H9 (cell line): Measurements from ENCODE around the gene MRPL1. TPM values are rescaled to one million over a fixed set of nuclear protein-coding genes. Genes with fewer than 3 reads are reported as not detected.

Experiments
- DNase-seq: peaks from one replicate; pipeline ENCODE4 v3.0.0-alpha.2; 2017
- H2AFZ ChIP-seq: one replicate; pipeline ENCODE4 v1.6.1; 2013; ENCODE audit warnings: mild to moderate bottlenecking, low read length, control low read depth, moderate library complexity
- H2AK5ac ChIP-seq: 2 replicates; pipeline ENCODE4 v1.6.1; 2013; ENCODE audit warnings: low read length, control low read depth, mixed read lengths; ENCODE audit not compliant: insufficient read length
- H2BK120ac ChIP-seq: one replicate; pipeline ENCODE4 v1.6.1; 2013; ENCODE audit warnings: low read depth, mild to moderate bottlenecking, low read length, control low read depth, inconsistent platforms; ENCODE audit not compliant: poor library complexity, severe bottlenecking
- H2BK12ac ChIP-seq: 2 replicates; pipeline ENCODE4 v1.6.1; 2013; ENCODE audit warnings: low read length, control low read depth, mixed read lengths, low read depth; ENCODE audit not compliant: insufficient read length
- H2BK15ac ChIP-seq: 2 replicates; pipeline ENCODE4 v1.6.1; 2013; ENCODE audit warnings: low read depth, low read length, control low read depth
- H2BK20ac ChIP-seq: one replicate; pipeline ENCODE4 v1.6.1; 2013; ENCODE audit warnings: low read depth, mild to moderate bottlenecking, low read length, control low read depth, inconsistent platforms; ENCODE audit not compliant: poor library complexity, severe bottlenecking
- H2BK5ac ChIP-seq: 2 replicates; pipeline ENCODE4 v1.6.1; 2013; ENCODE audit warnings: low read length, control low read depth, mixed read lengths; ENCODE audit not compliant: insufficient read length
- H3K14ac ChIP-seq: 2 replicates; pipeline ENCODE4 v1.6.1; 2013; ENCODE audit warnings: low read length, control low read depth; ENCODE audit not compliant: insufficient read depth
- H3K18ac ChIP-seq: 2 replicates; pipeline ENCODE4 v1.6.1; 2013; ENCODE audit warnings: low read depth, mild to moderate bottlenecking, mixed read lengths, low read length, control low read depth; ENCODE audit not compliant: insufficient read length
- H3K23ac ChIP-seq: 2 replicates; pipeline ENCODE4 v1.6.1; 2013; ENCODE audit warnings: low read length, control low read depth, mixed read lengths, low read depth; ENCODE audit not compliant: insufficient read length
- H3K23me2 ChIP-seq: 2 replicates; pipeline ENCODE4 v1.6.1; 2013; ENCODE audit warnings: low read depth, mild to moderate bottlenecking, mixed read lengths, low read length, control low read depth; ENCODE audit not compliant: insufficient read length, poor library complexity, severe bottlenecking
- H3K27ac ChIP-seq: 2 replicates; pipeline ENCODE4 v1.5.1; 2013; ENCODE audit warnings: low read length, control low read depth, mixed read lengths, low read depth; ENCODE audit not compliant: insufficient read length
- H3K27me3 ChIP-seq: 2 replicates; pipeline ENCODE4 v1.6.1; 2013; ENCODE audit warnings: low read length, control low read depth, inconsistent platforms; ENCODE audit not compliant: insufficient read depth
- H3K4ac ChIP-seq: 2 replicates; pipeline ENCODE4 v1.6.1; 2013; ENCODE audit warnings: low read depth, mild to moderate bottlenecking, control low read depth, inconsistent platforms, low read length, moderate library complexity
- H3K4me1 ChIP-seq: 2 replicates; pipeline ENCODE4 v1.6.1; 2013; ENCODE audit warnings: low read length, control low read depth, inconsistent platforms; ENCODE audit not compliant: insufficient read depth
- H3K4me2 ChIP-seq: 2 replicates; pipeline ENCODE4 v1.6.1; 2013; ENCODE audit warnings: low read length, control low read depth, mixed read lengths; ENCODE audit not compliant: insufficient read length, insufficient read depth
- H3K56ac ChIP-seq: 2 replicates; pipeline ENCODE4 v1.6.1; 2013; ENCODE audit warnings: low read depth, mild to moderate bottlenecking, mixed read lengths, low read length, control low read depth; ENCODE audit not compliant: insufficient read length
- H3K79me1 ChIP-seq: 2 replicates; pipeline ENCODE4 v1.6.1; 2013; ENCODE audit warnings: low read depth, mild to moderate bottlenecking, moderate library complexity, low read length, control low read depth, inconsistent platforms; ENCODE audit not compliant: insufficient read depth, poor library complexity, severe bottlenecking
- H3K79me2 ChIP-seq: 2 replicates; pipeline ENCODE4 v1.6.1; 2013; ENCODE audit warnings: low read length, control low read depth, inconsistent platforms; ENCODE audit not compliant: insufficient read depth
- H3K9ac ChIP-seq: 2 replicates; pipeline ENCODE4 v1.6.1; 2013; ENCODE audit warnings: low read length, control low read depth, mixed read lengths; ENCODE audit not compliant: insufficient read length; ENCODE audit errors: extremely low read depth
- H3K9me3 ChIP-seq: one replicate; pipeline ENCODE4 v1.6.1; 2013; ENCODE audit warnings: low read depth, low read length, inconsistent platforms; ENCODE audit not compliant: control insufficient read depth
- H3T11ph ChIP-seq: one replicate; pipeline ENCODE4 v1.6.1; 2013; ENCODE audit warnings: mild to moderate bottlenecking, low read length, control low read depth, inconsistent platforms
- H4K20me1 ChIP-seq: one replicate; pipeline ENCODE4 v1.6.1; 2013; ENCODE audit not compliant: control insufficient read depth, insufficient read length, insufficient read depth
- H4K5ac ChIP-seq: 2 replicates; pipeline ENCODE4 v1.6.1; 2013; ENCODE audit warnings: low read depth, mild to moderate bottlenecking, mixed read lengths, low read length, control low read depth; ENCODE audit not compliant: insufficient read length
- H4K8ac ChIP-seq: replicated peaks from 2 replicates; pipeline ENCODE4 v1.6.1; 2013; ENCODE audit warnings: low read length, control low read depth, mixed read lengths, low read depth; ENCODE audit not compliant: insufficient read length
- H4K91ac ChIP-seq: 2 replicates; pipeline ENCODE4 v1.6.1; 2013; ENCODE audit warnings: low read depth, mild to moderate bottlenecking, moderate library complexity, mixed read lengths, low read length, control low read depth; ENCODE audit not compliant: insufficient read length
- H3K27ac Mint-ChIP-seq, 3 experiments: 2 replicates in 2 of 3; 3 replicates in 1 of 3; pipeline ENCODE4 v1.8.0; 2020 to 2021; ENCODE audit warnings: mixed read lengths in 3 of 3, mild to moderate bottlenecking in 1 of 3, moderate library complexity in 1 of 3
- H3K27me3 Mint-ChIP-seq: 2 replicates; pipeline ENCODE4 v1.8.0; 2021; ENCODE audit warnings: low read depth, mild to moderate bottlenecking, moderate library complexity, mixed read lengths
- H3K36me3 Mint-ChIP-seq, 3 experiments: 2 replicates in 2 of 3; 3 replicates in 1 of 3; pipeline ENCODE4 v1.8.0; 2020 to 2021; ENCODE audit warnings: low read depth in 3 of 3, mixed read lengths in 3 of 3; ENCODE audit not compliant: insufficient read depth in 1 of 3
- H3K4me1 Mint-ChIP-seq, 2 experiments: 2 replicates each; pipeline ENCODE4 v1.8.0; 2020; ENCODE audit warnings: mixed read lengths in 2 of 2
- H3K4me3 Mint-ChIP-seq, 2 experiments: 2 replicates in 1 of 2; 3 replicates in 1 of 2; pipeline ENCODE4 v1.8.0; 2020 to 2021; ENCODE audit warnings: mild to moderate bottlenecking in 2 of 2, mixed read lengths in 2 of 2, moderate library complexity in 1 of 2
- H3K9me3 Mint-ChIP-seq, 2 experiments: 2 replicates in 1 of 2; 3 replicates in 1 of 2; pipeline ENCODE4 v1.8.0; 2020; ENCODE audit warnings: mild to moderate bottlenecking in 2 of 2, mixed read lengths in 2 of 2, moderate library complexity in 1 of 2
- CTCF ChIP-seq: fragments of 200-600 bp; sonication (generic); conservative IDR thresholded peaks from 3 replicates; pipeline ENCODE4 v1.8.0; 2021; ENCODE audit warnings: antibody characterized with exemption, mild to moderate bottlenecking
- WGBS: extraction: QIAGEN DNeasy Blood & Tissue Kit; methylation state at CpG from one replicate; pipeline ENCODE4 v1.1.7; 2013; ENCODE audit warnings: missing lambda C conversion rate, low lambda C conversion rate, mixed read lengths; ENCODE audit not compliant: insufficient read length; ENCODE audit errors: extremely low coverage; 5-methylcytosine and 5-hydroxymethylcytosine counted together
- total RNA-seq: library from RNA; stranded (reverse); gene quantifications from 2 replicates; pipeline ENCODE4 v1.2.1, GENCODE V29; 2021

The MRPL1 gene
- total RNA-seq, 1 experiment from 2014 or later = 39.0 TPM

DNA sequence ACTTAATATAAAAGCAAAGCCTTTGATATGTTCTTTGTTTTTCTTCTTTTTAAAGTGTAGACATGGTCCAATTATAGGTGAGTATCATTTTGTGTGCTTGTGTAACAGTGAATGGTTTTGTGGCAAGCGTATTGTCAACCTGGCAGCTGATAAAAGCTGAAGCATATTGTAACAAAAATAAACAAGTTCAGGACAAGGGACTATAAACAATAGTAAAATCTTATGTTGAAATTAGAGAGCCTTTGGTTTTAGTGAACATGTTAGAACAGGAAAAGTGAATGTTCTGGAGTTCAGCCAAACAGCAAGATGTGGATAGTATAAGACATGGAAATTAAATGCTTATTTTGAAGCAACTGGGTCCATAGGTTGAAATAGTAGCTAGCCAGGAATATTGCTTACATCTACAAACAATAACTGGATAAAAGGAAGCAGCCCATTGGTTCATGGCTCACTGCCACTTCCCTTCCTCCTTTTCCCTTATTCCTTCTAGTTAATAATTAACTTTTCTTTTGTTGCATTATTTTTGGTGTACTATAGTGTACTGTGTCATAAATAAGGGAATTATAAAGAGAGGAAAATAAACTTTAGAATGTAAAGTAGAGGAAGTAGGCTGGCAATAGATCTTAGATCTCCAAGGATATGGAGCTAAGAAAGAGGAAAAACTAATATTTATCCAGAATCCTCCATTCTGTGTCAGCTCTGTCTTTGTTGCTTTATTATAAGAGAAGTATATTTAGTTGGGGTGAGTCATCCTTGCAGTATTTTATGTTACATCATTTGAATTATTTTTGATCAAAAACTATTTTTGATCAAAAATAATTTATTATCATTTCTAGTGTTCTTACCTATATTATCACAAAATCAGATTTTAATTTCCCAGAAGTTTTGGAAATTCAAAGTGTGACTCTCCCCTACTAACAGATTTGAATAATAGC is 65.6 kb downstream of the MRPL1 start:
- DNase-seq = no peak

More for the DNA sequence above, 65.6 kb downstream of the MRPL1 start:
- no peak for TF ChIP-seq CTCF
- no peak overlapping the region for H3K27ac ChIP-seq
- H3K9ac ChIP-seq = no peak overlapping the region
- Mint-ChIP-seq H3K9me3 (peaks cover 2 to 3% of the 10 kb centered on the region in 2 experiments; a peak in 1 of 5 replicates), H3K4me1 (peaks cover 0 to 4% of the 10 kb centered on the region in 2 experiments; a peak in 1 of 4 replicates), H3K4me3 (no peak overlapping the region), H3K27ac (no peak overlapping the region), H3K27me3 (no peaks in the 10 kb centered on the region), H3K36me3 (peaks cover 9 to 12% (median 11%) of the 10 kb centered on the region in 3 experiments)
- no peak overlapping the region for H3T11ph ChIP-seq
- no peak overlapping the region for H2AK5ac ChIP-seq
- H4K91ac ChIP-seq = no peak overlapping the region
- H2BK12ac ChIP-seq = no peak overlapping the region
- no peak overlapping the region for H2BK15ac ChIP-seq
- no peaks in the 10 kb centered on the region for H3K23me2 ChIP-seq
- H4K20me1 ChIP-seq = no peaks in the 10 kb centered on the region
- H3K4me1 ChIP-seq = no peaks in the 10 kb centered on the region
- no peak overlapping the region for H2BK5ac ChIP-seq
- H3K27me3 ChIP-seq = no peaks in the 10 kb centered on the region
- H4K8ac ChIP-seq = no peak overlapping the region
- H2BK120ac ChIP-seq = no peak overlapping the region
- WGBS = no CpG with 5 or more reads among the region's 1 CpG
- no peak overlapping the region for H4K5ac ChIP-seq
- H3K9me3 ChIP-seq = no peaks in the 10 kb centered on the region
- H2AFZ ChIP-seq = no peak overlapping the region
- H3K4ac ChIP-seq = no peak overlapping the region
- H3K79me1 ChIP-seq = no peaks in the 10 kb centered on the region
- no peaks in the 10 kb centered on the region for H3K79me2 ChIP-seq
- no peak overlapping the region for H3K18ac ChIP-seq
- H3K4me2 ChIP-seq = no peak overlapping the region
- H3K14ac ChIP-seq = no peak overlapping the region
- H3K56ac ChIP-seq = no peak overlapping the region
- no peak overlapping the region for H3K23ac ChIP-seq
- no peak overlapping the region for H2BK20ac ChIP-seq
